NCI-H1930 (cell line): ENCODE measurements around the gene DERA.

Experiments used
- DNase-seq, 2 experiments: peaks; one replicate each; lab custom pipeline; 2025; lab: John Stamatoyannopoulos, UW

DERA gene

GRCh38 chr12:16075887-16076286 is 164.8 kb downstream of the DERA start:
- DNase-seq, result no peak

- DNase-seq, result peak; percentile 22 to 39
Observed at GRCh38 chr12:16076557-16076956, 165.4 kb downstream of the DERA start.

GRCh38 chr12:16076970-16077522 is 165.9 kb downstream of the DERA start:
- no peak for DNase-seq

GRCh38 chr12:16086462-16086861 is 175.3 kb downstream of the DERA start:
- DNase-seq, result no peak

GRCh38 chr12:16086942-16087341 is 175.8 kb downstream of the DERA start:
- DNase-seq, result no peak
